Left ventricle myocardium inferior (tissue), 1 donor: ENCODE results near the gene ISG15. TPM values are rescaled to one million over a fixed set of nuclear protein-coding genes. Genes with fewer than 3 reads are reported as not detected.
"Not testable (repeated sequence)": the region's sequence is repeated elsewhere in the genome, so short reads cannot be mapped to it uniquely, and the experiment has no call there.

ENCODE experiments used
- DNase-seq: peaks from one replicate; pipeline ENCODE4 v3.0.0-alpha.2; 2020
- H3K27ac ChIP-seq: fragments of 200-600 bp; replicated peaks from 2 replicates; pipeline ENCODE4 v1.8.0; 2021
- H3K27me3 ChIP-seq: fragments of 200-600 bp; 2 replicates; pipeline ENCODE4 v1.8.0; 2021; ENCODE audit warnings: low read depth
- H3K36me3 ChIP-seq: fragments of 200-600 bp; 2 replicates; pipeline ENCODE4 v1.8.0; 2021
- H3K4me1 ChIP-seq: fragments of 200-600 bp; 2 replicates; pipeline ENCODE4 v1.8.0; 2021
- H3K4me3 ChIP-seq: fragments of 200-600 bp; 2 replicates; pipeline ENCODE4 v1.8.0; 2021; ENCODE audit warnings: mild to moderate bottlenecking, moderate library complexity
- H3K9me3 ChIP-seq: fragments of 200-600 bp; replicated peaks from 2 replicates; pipeline ENCODE4 v1.8.0; 2021
- CTCF ChIP-seq: fragments of 200-600 bp; IDR thresholded peaks from 2 replicates; pipeline ENCODE4 v1.8.0; 2021; ENCODE audit warnings: antibody characterized with exemption, mild to moderate bottlenecking, borderline replicate concordance
- intact Hi-C: fragments of 100-400 bp; cut with micrococcal nuclease; formaldehyde crosslinking; loops from one replicate; pipeline ENCODE4 v1.11.0; 2022
- total RNA-seq: library from RNA; stranded (reverse); fragmentation: NEBNext Ultra II Directional; extraction: Animal tissue kit (Norgen Biotek cat#: 25700); gene quantifications from one replicate; pipeline ENCODE4 v1.2.1, GENCODE V29; 2021
- donor health status: DM: no; HTN: yes; CAD: no; lungs with severe emphysema.

Gene ISG15
- total RNA-seq, 1 donor from 2014 or later = 14.5 TPM

- intact Hi-C loops = no loop called here
- H3K4me3 ChIP-seq = no peak overlapping the region
- H3K9me3 ChIP-seq = no peaks in the 10 kb centered on the region
- peaks cover 10% of the 10 kb centered on the region for H3K4me1 ChIP-seq
- H3K27ac ChIP-seq = no peak overlapping the region
- no peak for DNase-seq
- H3K27me3 ChIP-seq = peaks cover 22% of the 10 kb centered on the region
- peaks cover 29% of the 10 kb centered on the region for H3K36me3 ChIP-seq
- no peak for TF ChIP-seq CTCF
These were observed 40.4 kb downstream of the ISG15 start for GRCh38 chr1:1053682-1054081.

- Histone ChIP-seq H3K27me3 (peaks cover 27% of the 10 kb centered on the region), H3K27ac (no peak overlapping the region), H3K4me3 (no peak overlapping the region), H3K36me3 (peaks cover 29% of the 10 kb centered on the region), H3K9me3 (no peaks in the 10 kb centered on the region), H3K4me1 (peaks cover 15% of the 10 kb centered on the region)
- DNase-seq = no peak
- intact Hi-C loops = no loop called here
- no peak for TF ChIP-seq CTCF
These were observed 40.9 kb downstream of the ISG15 start for GRCh38 chr1:1054099-1054700.

GRCh38 chr1:1054971-1055370 is 41.7 kb downstream of the ISG15 start:
- TF ChIP-seq CTCF = no peak
- H3K27me3 ChIP-seq = peaks cover 35% of the 10 kb centered on the region
- DNase-seq = no peak
- peaks cover 23% of the 10 kb centered on the region for H3K4me1 ChIP-seq
- H3K27ac ChIP-seq = no peak overlapping the region
- no peaks in the 10 kb centered on the region for H3K9me3 ChIP-seq
- peaks cover 29% of the 10 kb centered on the region for H3K36me3 ChIP-seq
- H3K4me3 ChIP-seq = no peak overlapping the region
- intact Hi-C loops = no loop called here

- intact Hi-C loops = no loop called here
- H3K27me3 ChIP-seq = peaks cover 46% of the 10 kb centered on the region
- TF ChIP-seq CTCF = no peak
These were observed 42.8 kb downstream of the ISG15 start for GRCh38 chr1:1055841-1056736.

GRCh38 chr1:1057769-1058087 is 44.4 kb downstream of the ISG15 start:
- H3K4me3 ChIP-seq, intact Hi-C loops, H3K27ac ChIP-seq, DNase-seq, H3K36me3 ChIP-seq, H3K9me3 ChIP-seq: not testable (repeated sequence)
- Histone ChIP-seq H3K27me3 (peaks cover 61% of the 10 kb centered on the region), H3K4me1 (peaks cover 26% of the 10 kb centered on the region)

More at GRCh38 chr1:1055841-1056736, 42.8 kb downstream of the ISG15 start:
- Histone ChIP-seq H3K9me3 (no peaks in the 10 kb centered on the region), H3K27ac (no peak overlapping the region), H3K36me3 (peaks cover 21% of the 10 kb centered on the region), H3K4me1 (peaks cover 20% of the 10 kb centered on the region), H3K4me3 (no peak overlapping the region)
- DNase-seq = no peak
